A549 (cell line): ENCODE results near the gene B2M.

Source experiments
- BHLHE40 ChIP-seq: IDR thresholded peaks from 2 replicates; pipeline ENCODE4 v1.6.1; 2012; ENCODE audit warnings: low read depth, low read length, inconsistent platforms
- CHD2 ChIP-seq: fragments of 150-350 bp; IDR thresholded peaks from 2 replicates; pipeline ENCODE4 v1.6.1; 2014; ENCODE audit warnings: low read length; ENCODE audit not compliant: partially characterized antibody
- CHD4 ChIP-seq: fragments of 200-600 bp; sonication (generic); IDR thresholded peaks from 2 replicates; pipeline ENCODE4 v1.6.1; 2016; ENCODE audit warnings: antibody characterized with exemption, mild to moderate bottlenecking, borderline replicate concordance
- EP300 ChIP-seq, 2 experiments: fragments of >200 bp; sonication (Bioruptor Twin); formaldehyde crosslinking; IDR thresholded peaks; 2 replicates in 1 of 2; 3 replicates in 1 of 2; pipeline ENCODE4 v1.6.1; 2016 to 2017
- JUNB ChIP-seq: fragments of >200 bp; sonication (Bioruptor Twin); formaldehyde crosslinking; IDR thresholded peaks from 2 replicates; pipeline ENCODE4 v1.6.1; 2016
- MAFK ChIP-seq: fragments of 450-650 bp; IDR thresholded peaks from 2 replicates; pipeline ENCODE4 v1.6.1; 2014; ENCODE audit not compliant: partially characterized antibody
- POLR2A ChIP-seq: IDR thresholded peaks from 2 replicates; pipeline ENCODE4 v1.6.1; 2012; ENCODE audit warnings: mild to moderate bottlenecking, low read length
- RAD21 ChIP-seq, 2 experiments: fragments of >200 bp in 1 of 2; sonication (Bioruptor Twin) in 1 of 2; formaldehyde crosslinking in 1 of 2; IDR thresholded peaks in 1 of 2; conservative IDR thresholded peaks in 1 of 2; 2 replicates in 1 of 2; 3 replicates in 1 of 2; pipeline ENCODE4 v1.6.1; 2012 to 2018; ENCODE audit warnings: inconsistent platforms in 1 of 2
- RCOR1 ChIP-seq: fragments of 150-350 bp; IDR thresholded peaks from 2 replicates; pipeline ENCODE4 v1.6.1; 2014; ENCODE audit warnings: antibody characterized with exemption, low read length, low read depth
- SMC3 ChIP-seq: fragments of >200 bp; sonication (Bioruptor Twin); formaldehyde crosslinking; IDR thresholded peaks from 3 replicates; pipeline ENCODE4 v1.6.1; 2018; ENCODE audit warnings: inconsistent platforms
- TF ChIP-seq, protein P1 (sequence below): fragments of >200 bp; sonication (Bioruptor Twin); formaldehyde crosslinking; IDR thresholded peaks from 3 replicates; pipeline ENCODE4 v1.6.1; 2016
- TF ChIP-seq, protein P2 (sequence below): fragments of >200 bp; sonication (Bioruptor Twin); formaldehyde crosslinking; IDR thresholded peaks from 3 replicates; pipeline ENCODE4 v1.5.1; 2016
- TF ChIP-seq, protein P3 (sequence below): fragments of 450-650 bp; IDR thresholded peaks from 2 replicates; pipeline ENCODE4 v1.6.1; 2014; ENCODE audit warnings: antibody characterized with exemption
- TF ChIP-seq, protein P4 (sequence below): fragments of 150-350 bp; IDR thresholded peaks from 2 replicates; pipeline ENCODE4 v1.6.1; 2014; ENCODE audit warnings: low read depth, mild to moderate bottlenecking, low read length

DNA sequence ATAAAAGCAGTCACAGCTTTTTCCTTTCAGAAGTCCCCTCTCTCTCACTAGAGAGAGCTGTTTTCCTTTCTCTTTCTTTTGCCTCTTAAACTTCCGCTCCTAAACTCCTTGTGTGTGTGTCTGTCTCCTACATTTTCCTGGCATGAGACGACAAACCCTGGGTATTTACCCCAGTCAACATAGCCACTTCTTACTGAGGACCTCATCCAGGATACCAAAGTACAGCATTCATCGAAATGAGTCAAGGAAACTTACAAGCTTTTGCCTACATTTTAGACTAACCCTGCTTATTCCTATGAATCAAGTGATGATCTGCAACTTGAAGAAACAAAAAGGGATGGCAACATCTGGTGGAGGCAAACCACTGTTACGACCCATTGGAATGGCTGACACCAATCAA, 16.9 kb upstream of the B2M start:
- TF ChIP-seq RCOR1 (no peak), JUNB (no peak), EP300 (IDR thresholded peaks at IDR 0.05) (no peak), POLR2A (no peak), MAFK (no peak), SMC3 (no peak), CHD2 (no peak), BHLHE40 (no peak), CHD4 (no peak), RAD21 (conservative IDR thresholded peaks at IDR 0.05 in 1 of 2, IDR thresholded peaks at IDR 0.05 in 1 of 2) (no peak)
- TF ChIP-seq, protein P1, sequence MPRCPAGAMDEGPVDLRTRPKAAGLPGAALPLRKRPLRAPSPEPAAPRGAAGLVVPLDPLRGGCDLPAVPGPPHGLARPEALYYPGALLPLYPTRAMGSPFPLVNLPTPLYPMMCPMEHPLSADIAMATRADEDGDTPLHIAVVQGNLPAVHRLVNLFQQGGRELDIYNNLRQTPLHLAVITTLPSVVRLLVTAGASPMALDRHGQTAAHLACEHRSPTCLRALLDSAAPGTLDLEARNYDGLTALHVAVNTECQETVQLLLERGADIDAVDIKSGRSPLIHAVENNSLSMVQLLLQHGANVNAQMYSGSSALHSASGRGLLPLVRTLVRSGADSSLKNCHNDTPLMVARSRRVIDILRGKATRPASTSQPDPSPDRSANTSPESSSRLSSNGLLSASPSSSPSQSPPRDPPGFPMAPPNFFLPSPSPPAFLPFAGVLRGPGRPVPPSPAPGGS = no peak
- TF ChIP-seq, protein P2, sequence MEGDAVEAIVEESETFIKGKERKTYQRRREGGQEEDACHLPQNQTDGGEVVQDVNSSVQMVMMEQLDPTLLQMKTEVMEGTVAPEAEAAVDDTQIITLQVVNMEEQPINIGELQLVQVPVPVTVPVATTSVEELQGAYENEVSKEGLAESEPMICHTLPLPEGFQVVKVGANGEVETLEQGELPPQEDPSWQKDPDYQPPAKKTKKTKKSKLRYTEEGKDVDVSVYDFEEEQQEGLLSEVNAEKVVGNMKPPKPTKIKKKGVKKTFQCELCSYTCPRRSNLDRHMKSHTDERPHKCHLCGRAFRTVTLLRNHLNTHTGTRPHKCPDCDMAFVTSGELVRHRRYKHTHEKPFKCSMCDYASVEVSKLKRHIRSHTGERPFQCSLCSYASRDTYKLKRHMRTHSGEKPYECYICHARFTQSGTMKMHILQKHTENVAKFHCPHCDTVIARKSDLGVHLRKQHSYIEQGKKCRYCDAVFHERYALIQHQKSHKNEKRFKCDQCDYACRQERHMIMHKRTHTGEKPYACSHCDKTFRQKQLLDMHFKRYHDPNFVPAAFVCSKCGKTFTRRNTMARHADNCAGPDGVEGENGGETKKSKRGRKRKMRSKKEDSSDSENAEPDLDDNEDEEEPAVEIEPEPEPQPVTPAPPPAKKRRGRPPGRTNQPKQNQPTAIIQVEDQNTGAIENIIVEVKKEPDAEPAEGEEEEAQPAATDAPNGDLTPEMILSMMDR = no peak
- TF ChIP-seq, protein P3, sequence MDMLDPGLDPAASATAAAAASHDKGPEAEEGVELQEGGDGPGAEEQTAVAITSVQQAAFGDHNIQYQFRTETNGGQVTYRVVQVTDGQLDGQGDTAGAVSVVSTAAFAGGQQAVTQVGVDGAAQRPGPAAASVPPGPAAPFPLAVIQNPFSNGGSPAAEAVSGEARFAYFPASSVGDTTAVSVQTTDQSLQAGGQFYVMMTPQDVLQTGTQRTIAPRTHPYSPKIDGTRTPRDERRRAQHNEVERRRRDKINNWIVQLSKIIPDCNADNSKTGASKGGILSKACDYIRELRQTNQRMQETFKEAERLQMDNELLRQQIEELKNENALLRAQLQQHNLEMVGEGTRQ = no peak
- TF ChIP-seq, protein P4, sequence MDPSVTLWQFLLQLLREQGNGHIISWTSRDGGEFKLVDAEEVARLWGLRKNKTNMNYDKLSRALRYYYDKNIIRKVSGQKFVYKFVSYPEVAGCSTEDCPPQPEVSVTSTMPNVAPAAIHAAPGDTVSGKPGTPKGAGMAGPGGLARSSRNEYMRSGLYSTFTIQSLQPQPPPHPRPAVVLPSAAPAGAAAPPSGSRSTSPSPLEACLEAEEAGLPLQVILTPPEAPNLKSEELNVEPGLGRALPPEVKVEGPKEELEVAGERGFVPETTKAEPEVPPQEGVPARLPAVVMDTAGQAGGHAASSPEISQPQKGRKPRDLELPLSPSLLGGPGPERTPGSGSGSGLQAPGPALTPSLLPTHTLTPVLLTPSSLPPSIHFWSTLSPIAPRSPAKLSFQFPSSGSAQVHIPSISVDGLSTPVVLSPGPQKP = no peak
